A549 (cell line): ENCODE measurements around the gene TEX22. TPM values are rescaled to one million over a fixed set of nuclear protein-coding genes. Genes with fewer than 3 reads are reported as not detected.

ENCODE experiments used
- ATAC-seq, 2 experiments: fragments of 200-7000 bp in 1 of 2; fragments of >200 bp in 1 of 2; cut with Nextera tagmentation in 1 of 2; cut with Tn5 transposase in 1 of 2; 3 replicates each; pipeline versions ENCODE4 v1.8.0 to v1.9.1; 2018 to 2020; ENCODE audit warnings: mild to moderate bottlenecking in 1 of 2, moderate library complexity in 1 of 2
- CTCF ChIA-PET: fragments of 300-600 bp; sonication (Branson Sonifier 250); formaldehyde crosslinking; extraction: SDS; loops from one replicate; lab custom pipeline; 2021; ENCODE audit warnings: antibody characterized with exemption, inconsistent platforms; lab: Yijun Ruan, JAX
- POLR2A ChIA-PET: fragments of 350-600 bp; formaldehyde crosslinking; extraction: SDS; loops from one replicate; lab custom pipeline; 2021; ENCODE audit warnings: antibody characterized with exemption, inconsistent platforms; lab: Yijun Ruan, JAX
- DNase-seq, 2 experiments: peaks; one replicate each; pipeline versions ENCODE4 v3.0.0 to v3.0.0-alpha.2; 2011 to 2016; ENCODE audit warnings: low read depth in 1 of 2, low spot score in 1 of 2
- FAIRE-seq: peaks from 2 replicates; lab custom pipeline; 2011; peaks lifted over from hg19 to GRCh38; lab: Jason Lieb, UNC
- H3K27ac ChIP-seq, 2 experiments: fragments of >200 bp; sonication (Bioruptor Twin); formaldehyde crosslinking; 3 replicates each; pipeline ENCODE4 v1.5.1; 2016 to 2017
- H3K4me1 ChIP-seq: fragments of >200 bp; sonication (Bioruptor Twin); formaldehyde crosslinking; 3 replicates; pipeline ENCODE4 v1.6.1; 2016
- H3K4me2 ChIP-seq: fragments of >200 bp; sonication (Bioruptor Twin); formaldehyde crosslinking; 3 replicates; pipeline ENCODE4 v1.6.1; 2016
- H3K4me3 ChIP-seq: fragments of >200 bp; sonication (Bioruptor Twin); formaldehyde crosslinking; 3 replicates; pipeline ENCODE4 v1.5.1; 2016
- H3K9me3 ChIP-seq: fragments of >200 bp; sonication (Bioruptor Twin); formaldehyde crosslinking; 3 replicates; pipeline ENCODE4 v1.6.1; 2016
- ATOH8 ChIP-seq: fragments of 250-450 bp; sonication (Bioruptor Pico); IDR thresholded peaks from 2 replicates; pipeline ENCODE4 v1.5.0; 2020; ENCODE audit warnings: low read depth, mild to moderate bottlenecking, moderate library complexity
- CBX2 ChIP-seq: fragments of 200-600 bp; sonication (generic); IDR thresholded peaks from 2 replicates; pipeline ENCODE4 v1.6.1; 2016; ENCODE audit warnings: low read depth, mild to moderate bottlenecking, borderline replicate concordance
- CEBPB ChIP-seq, 2 experiments: fragments of >200 bp in 1 of 2; sonication (Bioruptor Twin) in 1 of 2; formaldehyde crosslinking in 1 of 2; IDR thresholded peaks; 2 replicates each; pipeline ENCODE4 v1.6.1; 2012 to 2016
- ELK1 ChIP-seq: fragments of 150-350 bp; IDR thresholded peaks from 2 replicates; pipeline ENCODE4 v1.6.1; 2014; ENCODE audit warnings: low read depth, mild to moderate bottlenecking, low read length
- EP300 ChIP-seq, 2 experiments: fragments of >200 bp; sonication (Bioruptor Twin); formaldehyde crosslinking; IDR thresholded peaks; 2 replicates in 1 of 2; 3 replicates in 1 of 2; pipeline ENCODE4 v1.6.1; 2016 to 2017
- ESRRA ChIP-seq: fragments of 150-350 bp; IDR thresholded peaks from 2 replicates; pipeline ENCODE4 v1.6.1; 2014; ENCODE audit warnings: mild to moderate bottlenecking, low read length, borderline replicate concordance
- FOSB ChIP-seq: fragments of 250-450 bp; sonication (Bioruptor Pico); IDR thresholded peaks from 2 replicates; pipeline ENCODE4 v1.5.0; 2020; ENCODE audit warnings: mild to moderate bottlenecking, moderate library complexity
- FOXS1 ChIP-seq: fragments of 250-450 bp; sonication (Bioruptor Pico); IDR thresholded peaks from 2 replicates; pipeline ENCODE4 v1.5.0; 2020; ENCODE audit warnings: mild to moderate bottlenecking, moderate library complexity
- HDAC2 ChIP-seq: fragments of 200-600 bp; sonication (generic); IDR thresholded peaks from 2 replicates; pipeline ENCODE4 v1.6.1; 2016
- HES2 ChIP-seq: fragments of >200 bp; sonication (Bioruptor Twin); formaldehyde crosslinking; IDR thresholded peaks from 2 replicates; pipeline ENCODE4 v1.6.1; 2016
- HEYL ChIP-seq: fragments of 250-450 bp; sonication (Bioruptor Pico); IDR thresholded peaks from 2 replicates; pipeline ENCODE4 v1.8.0; 2021; ENCODE audit warnings: mild to moderate bottlenecking, moderate library complexity
- JUN ChIP-seq, 2 experiments: fragments of >200 bp; sonication (Bioruptor Twin); formaldehyde crosslinking; IDR thresholded peaks; 2 replicates in 1 of 2; 3 replicates in 1 of 2; pipeline ENCODE4 v1.6.1; 2016 to 2017
- JUNB ChIP-seq: fragments of >200 bp; sonication (Bioruptor Twin); formaldehyde crosslinking; IDR thresholded peaks from 2 replicates; pipeline ENCODE4 v1.6.1; 2016
- MAFK ChIP-seq: fragments of 450-650 bp; IDR thresholded peaks from 2 replicates; pipeline ENCODE4 v1.6.1; 2014; ENCODE audit not compliant: partially characterized antibody
- MYC ChIP-seq: IDR thresholded peaks from 2 replicates; pipeline ENCODE4 v1.6.1; 2012; ENCODE audit warnings: mild to moderate bottlenecking, inconsistent platforms, low read length, improper control_type of control experiment, borderline replicate concordance
- NPAS2 ChIP-seq: fragments of 250-450 bp; sonication (Bioruptor Pico); IDR thresholded peaks from 2 replicates; pipeline ENCODE4 v1.8.0; 2022; ENCODE audit warnings: mild to moderate bottlenecking, moderate library complexity, borderline replicate concordance
- PHF8 ChIP-seq: fragments of 200-600 bp; sonication (generic); IDR thresholded peaks from 2 replicates; pipeline ENCODE4 v1.6.1; 2016; ENCODE audit warnings: low read depth, mild to moderate bottlenecking, antibody characterized with exemption, moderate library complexity, borderline replicate concordance
- RAD21 ChIP-seq, 2 experiments: fragments of >200 bp in 1 of 2; sonication (Bioruptor Twin) in 1 of 2; formaldehyde crosslinking in 1 of 2; IDR thresholded peaks in 1 of 2; conservative IDR thresholded peaks in 1 of 2; 2 replicates in 1 of 2; 3 replicates in 1 of 2; pipeline ENCODE4 v1.6.1; 2012 to 2018; ENCODE audit warnings: inconsistent platforms in 1 of 2
- REST ChIP-seq: fragments of 200-600 bp; sonication (generic); IDR thresholded peaks from 2 replicates; pipeline ENCODE4 v1.6.1; 2016; ENCODE audit warnings: antibody characterized with exemption, mild to moderate bottlenecking, moderate library complexity
- RFX5 ChIP-seq: fragments of 450-650 bp; IDR thresholded peaks from 2 replicates; pipeline ENCODE4 v1.7.1; 2014; ENCODE audit warnings: antibody characterized with exemption, mild to moderate bottlenecking, moderate library complexity
- RNF2 ChIP-seq: fragments of 200-600 bp; sonication (generic); IDR thresholded peaks from 2 replicates; pipeline ENCODE4 v1.6.1; 2016; ENCODE audit warnings: low read depth, mild to moderate bottlenecking, antibody characterized with exemption, moderate library complexity, borderline replicate concordance
- TP53 ChIP-seq: fragments of 250-450 bp; sonication (Bioruptor Pico); IDR thresholded peaks from 2 replicates; pipeline ENCODE4 v1.5.0; 2021; ENCODE audit warnings: mild to moderate bottlenecking, moderate library complexity
- ZFP36 ChIP-seq: fragments of 450-650 bp; IDR thresholded peaks from 2 replicates; pipeline ENCODE4 v1.6.1; 2014; ENCODE audit warnings: borderline replicate concordance; ENCODE audit not compliant: partially characterized antibody
- ZNF302 ChIP-seq: fragments of 250-450 bp; sonication (Bioruptor Pico); IDR thresholded peaks from 2 replicates; pipeline ENCODE4 v1.9.0; 2021; ENCODE audit warnings: inconsistent platforms, mild to moderate bottlenecking, moderate library complexity
- WGBS: methylation state at CpG from one replicate; pipeline ENCODE4 v1.1.6; 2017; ENCODE audit errors: missing lambda C conversion rate; 5-methylcytosine and 5-hydroxymethylcytosine counted together
- polyA plus RNA-seq, 4 experiments: library from polyadenylated mRNA; depleted of rRNA in 3 of 4; stranded (reverse); fragments of >200 nt; fragmentation: RNase III in 1 of 4; extraction: RNeasy Plus Mini Kit Qiagen cat#74134 plus additional on column Dnase treatment in 1 of 4; gene quantifications; 2 replicates in 3 of 4; 3 replicates in 1 of 4; pipeline ENCODE4 v1.2.3, GENCODE V29; 2011 to 2017

The TEX22 gene
- polyA plus RNA-seq, 2 of the 4 experiments (the other 2 are of a cell fraction): 0.06 to 0.23 TPM

- no peak for FAIRE-seq
- 91% methylated on average over 12 of the region's 12 CpGs for WGBS
- ChIA-PET CTCF (interaction anchor here (0.6 to 4.3 kb wide), 9 partner anchors 12 to 92 kb away, joined by 3 to 18 read pairs (median 4); partner anchors contain the start of gene CRIP1), POLR2A (no interaction called here)
- Histone ChIP-seq H3K4me3 (no peak overlapping the region), H3K4me1 (peaks cover 7% of the 10 kb centered on the region), H3K27ac (no peak overlapping the region), H3K9me3 (no peaks in the 10 kb centered on the region), H3K4me2 (no peak overlapping the region)
- DNase-seq: no peak
- no peak for ATAC-seq
- TF ChIP-seq EP300 (IDR thresholded peaks at IDR 0.05): no peak
- TF ChIP-seq JUN (IDR thresholded peaks at IDR 0.05): no peak
- no peak for TF ChIP-seq FOXS1
- no peak for TF ChIP-seq ATOH8 (CRISPR knock-in tag)
- TF ChIP-seq PHF8: no peak
- TF ChIP-seq JUNB: no peak
- TF ChIP-seq RAD21 (conservative IDR thresholded peaks at IDR 0.05 in 1 of 2, IDR thresholded peaks at IDR 0.05 in 1 of 2): no peak
- no peak for TF ChIP-seq HDAC2
- no peak for TF ChIP-seq RFX5
- TF ChIP-seq ESRRA: no peak
- TF ChIP-seq ZNF302 (CRISPR knock-in tag): no peak
- TF ChIP-seq CBX2: no peak
- no peak for TF ChIP-seq MYC
- no peak for TF ChIP-seq REST
- TF ChIP-seq HES2: no peak
- TF ChIP-seq ZFP36: no peak
- no peak for TF ChIP-seq NPAS2
- TF ChIP-seq, all 56 proteins: peak for 0
These were observed 38.1 kb downstream of the TEX22 start for GRCh38 chr14:105436402-105436801.

GRCh38 chr14:105436891-105437722 is 38.8 kb downstream of the TEX22 start:
- H3K9me3 ChIP-seq: no peaks in the 10 kb centered on the region
- H3K4me1 ChIP-seq: no peaks in the 10 kb centered on the region; the same call in 2 of the 3 replicates
- H3K27ac ChIP-seq: no peak overlapping the region; a peak in 1 of 6 replicates
- TF ChIP-seq MAFK: no peak
- no peak for TF ChIP-seq FOSB
- TF ChIP-seq ELK1: no peak
- no peak for TF ChIP-seq TP53 (CRISPR knock-in tag)
- TF ChIP-seq CEBPB (IDR thresholded peaks at IDR 0.05): no peak
- no peak for TF ChIP-seq HEYL (CRISPR knock-in tag)
- no peak for TF ChIP-seq RNF2
- 92% methylated on average over 24 of the region's 31 CpGs for WGBS
- CTCF ChIA-PET: interaction anchor here (1.3 to 6.1 kb wide), 3 partner anchors 11 to 44 kb away, joined by 3 to 19 read pairs (median 7); no protein-coding TSS in a partner anchor
- no peak overlapping the region for H3K4me2 ChIP-seq
- DNase-seq: no peak
- ATAC-seq: no peak
- H3K4me3 ChIP-seq: no peak overlapping the region
- POLR2A ChIA-PET: no interaction called here
- no peak for FAIRE-seq
